ENCODE measurements around the gene LEMD3. TPM values are rescaled to one million over a fixed set of nuclear protein-coding genes. Genes with fewer than 3 reads are reported as not detected.

Gene LEMD3
- total RNA-seq, 3 donors from 2014 or later, result 30.9 to 34.3 (median 32.5) TPM

DNA sequence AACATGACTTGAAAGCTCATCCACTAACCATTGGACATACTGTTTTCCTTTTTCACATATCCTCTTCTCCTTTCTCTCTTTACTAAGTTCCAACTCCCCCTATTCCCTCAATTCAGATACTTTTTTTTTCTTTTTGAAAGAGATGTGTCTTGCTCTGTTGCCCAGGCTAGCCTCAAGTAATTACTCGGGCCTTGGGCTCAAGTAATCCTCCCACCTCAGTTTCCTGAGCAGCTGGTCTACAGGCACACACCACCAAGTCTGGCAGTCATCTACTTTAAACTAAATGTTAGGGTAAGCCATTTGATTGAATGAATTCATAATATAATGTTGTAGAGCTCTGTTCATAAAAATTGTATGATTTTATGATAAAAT, 15.5 kb downstream of the LEMD3 start:
- peaks cover 11% of the 10 kb centered on the region for H3K36me3 Mint-ChIP-seq (ENCODE audit: insufficient read depth)
- no peaks in the 10 kb centered on the region for H3K27me3 Mint-ChIP-seq (ENCODE audit: low read depth)
- DNase-seq (no peak), ATAC-seq (no peak)
- H3K4me1 Mint-ChIP-seq (ENCODE audit: low read depth), result peaks cover 69% of the 10 kb centered on the region
- H3K4me3 Mint-ChIP-seq, result no peak overlapping the region
- no peaks in the 10 kb centered on the region for H3K9me3 Mint-ChIP-seq

DNA sequence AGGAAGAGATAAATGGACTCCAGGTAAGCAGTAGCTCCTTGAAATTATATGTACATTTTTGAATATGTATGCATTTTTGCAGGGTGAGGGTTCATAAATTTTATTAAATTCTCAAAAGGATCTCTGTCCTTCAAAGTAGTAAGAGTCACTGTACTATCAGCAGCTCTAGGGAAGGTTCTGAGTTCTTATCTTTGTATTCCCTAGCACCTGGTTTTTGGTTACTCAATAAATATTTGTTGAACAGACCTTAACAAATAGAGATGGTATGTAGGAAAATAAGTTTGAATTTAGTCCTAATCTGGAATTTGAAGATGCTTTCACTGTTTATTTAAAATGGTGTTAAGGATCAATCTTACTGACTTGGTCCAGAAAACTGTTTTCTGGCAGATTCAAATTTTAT, 18.3 kb downstream of the LEMD3 start:
- ATAC-seq (no peak), DNase-seq (no peak)
- Mint-ChIP-seq H3K4me3 (no peak overlapping the region), H3K4me1 (ENCODE audit: low read depth) (peaks cover 69% of the 10 kb centered on the region), H3K9me3 (no peaks in the 10 kb centered on the region), H3K36me3 (ENCODE audit: insufficient read depth) (peaks cover 16% of the 10 kb centered on the region), H3K27me3 (ENCODE audit: low read depth) (no peaks in the 10 kb centered on the region)

DNA sequence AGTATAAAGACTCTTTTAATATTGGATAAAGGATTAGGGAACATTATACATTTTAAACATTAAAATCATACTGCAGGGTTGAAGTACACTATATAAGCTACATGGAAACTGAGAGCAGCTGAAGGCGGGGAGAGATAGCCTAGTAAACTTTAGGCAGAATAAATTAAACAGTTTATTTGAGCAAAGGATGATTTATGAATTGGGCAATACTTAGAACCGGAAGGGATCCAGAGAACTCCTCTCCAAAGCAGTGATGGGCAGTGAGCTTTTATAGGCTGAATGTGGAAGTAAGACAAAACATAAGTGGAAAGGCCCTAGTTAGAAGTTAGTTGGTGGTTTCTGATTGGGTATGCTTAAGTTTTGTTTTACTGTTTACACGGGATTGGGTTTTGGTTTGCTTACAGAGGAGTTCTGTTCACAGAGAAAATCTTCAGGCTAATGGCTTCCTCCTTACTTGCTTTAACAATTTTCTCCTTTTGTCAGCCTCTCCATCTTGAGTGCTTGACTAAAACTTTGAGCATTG, 18.9 kb downstream of the LEMD3 start:
- Mint-ChIP-seq H3K4me3 (no peak overlapping the region), H3K36me3 (ENCODE audit: insufficient read depth) (peaks cover 17% of the 10 kb centered on the region), H3K9me3 (no peaks in the 10 kb centered on the region), H3K4me1 (ENCODE audit: low read depth) (peaks cover 71% of the 10 kb centered on the region), H3K27me3 (ENCODE audit: low read depth) (no peaks in the 10 kb centered on the region)
- ATAC-seq (no peak), DNase-seq (no peak)

DNA sequence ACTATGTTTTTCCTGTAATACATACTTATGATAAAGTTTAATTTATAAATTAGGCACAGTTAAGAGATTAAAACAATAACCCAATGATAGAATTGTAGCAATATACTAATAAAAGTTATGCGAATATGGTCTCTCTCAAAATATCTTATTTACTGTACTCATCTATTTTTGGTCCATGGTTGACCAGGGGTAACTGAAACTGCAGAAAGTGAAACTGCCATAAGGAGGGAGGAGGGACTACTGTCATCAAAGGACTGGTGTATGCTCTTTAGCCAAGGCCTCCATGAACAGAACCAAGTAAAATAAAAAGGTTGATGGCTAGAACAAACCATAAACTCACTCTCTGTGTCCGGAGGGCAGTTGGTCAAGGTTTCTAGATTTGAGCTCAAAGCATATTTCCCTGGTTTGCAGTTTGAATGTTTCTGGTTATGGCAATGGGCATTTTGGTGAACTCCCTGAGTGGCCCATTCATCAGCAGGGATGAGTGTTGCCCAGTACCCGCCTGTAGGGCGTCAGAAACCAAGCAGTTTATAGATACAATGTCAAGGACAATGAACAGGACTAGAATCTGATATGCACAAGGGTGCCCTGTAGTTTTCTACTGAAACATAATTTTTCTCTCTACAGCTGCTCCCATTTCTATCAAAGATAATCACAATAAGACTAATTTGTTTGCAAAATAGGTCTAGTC, 19.8 kb downstream of the LEMD3 start:
- H3K27me3 Mint-ChIP-seq (ENCODE audit: low read depth), result no peaks in the 10 kb centered on the region
- no peak for DNase-seq
- H3K36me3 Mint-ChIP-seq (ENCODE audit: insufficient read depth), result peaks cover 22% of the 10 kb centered on the region
- H3K4me3 Mint-ChIP-seq, result no peak overlapping the region
- ATAC-seq, result no peak
- H3K9me3 Mint-ChIP-seq, result peaks cover 3% of the 10 kb centered on the region
- peaks cover 65% of the 10 kb centered on the region for H3K4me1 Mint-ChIP-seq (ENCODE audit: low read depth)

DNA sequence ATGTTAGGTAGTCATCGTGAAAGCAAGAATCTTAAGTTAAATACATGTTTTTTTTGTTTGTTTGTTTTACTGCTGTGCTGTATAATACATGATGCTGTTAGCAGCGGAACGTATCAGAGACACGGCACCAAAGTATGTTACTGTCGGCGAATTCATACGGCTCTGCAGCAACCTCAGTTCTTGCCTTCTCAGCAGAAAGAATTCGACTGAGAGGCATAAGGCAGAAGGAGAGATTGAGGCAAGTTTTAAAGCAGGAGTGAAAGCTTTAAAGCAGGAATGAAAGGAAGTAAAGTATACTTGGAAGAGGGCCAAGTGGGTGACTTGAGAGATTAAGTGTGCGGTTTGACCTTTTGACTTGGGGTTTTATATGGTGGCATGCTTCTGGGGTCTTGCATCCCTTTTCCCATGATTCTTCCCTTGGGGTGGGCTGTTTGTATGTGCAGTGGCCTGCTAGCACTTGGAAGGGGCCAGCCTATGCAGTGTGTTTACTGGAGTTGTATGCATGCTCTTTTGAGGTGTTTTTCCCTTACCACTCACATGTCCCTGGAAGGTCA, 23.7 kb downstream of the LEMD3 start:
- Mint-ChIP-seq H3K27me3 (ENCODE audit: low read depth) (no peaks in the 10 kb centered on the region), H3K4me3 (no peak overlapping the region), H3K36me3 (ENCODE audit: insufficient read depth) (peaks cover 38% of the 10 kb centered on the region), H3K9me3 (peaks cover 21% of the 10 kb centered on the region), H3K4me1 (ENCODE audit: low read depth) (peaks cover 66% of the 10 kb centered on the region)
- DNase-seq, result no peak
- no peak for ATAC-seq

DNA sequence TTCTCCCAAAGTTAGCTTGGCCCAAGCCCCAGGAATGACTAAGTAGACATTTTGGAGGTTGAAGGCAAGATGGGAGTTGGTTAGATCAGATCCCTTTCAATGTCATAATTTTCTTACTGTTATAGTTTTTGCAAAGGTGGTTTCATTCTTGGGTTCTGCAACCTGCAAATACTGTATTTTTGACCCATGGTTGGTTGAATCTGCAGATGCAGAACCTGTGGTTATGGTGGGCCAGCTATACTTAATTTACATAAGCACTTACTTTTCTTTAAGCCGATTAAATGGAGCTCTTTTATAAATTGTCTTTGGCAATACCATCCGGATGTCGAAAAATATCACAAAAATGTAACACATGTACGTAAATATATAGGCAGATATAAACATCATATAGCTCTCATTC, 25.6 kb downstream of the LEMD3 start:
- DNase-seq, result no peak
- Mint-ChIP-seq H3K9me3 (peaks cover 21% of the 10 kb centered on the region), H3K27me3 (ENCODE audit: low read depth) (no peaks in the 10 kb centered on the region), H3K4me3 (no peak overlapping the region), H3K4me1 (ENCODE audit: low read depth) (peaks cover 61% of the 10 kb centered on the region), H3K36me3 (ENCODE audit: insufficient read depth) (peaks cover 34% of the 10 kb centered on the region)
- ATAC-seq, result no peak

DNA sequence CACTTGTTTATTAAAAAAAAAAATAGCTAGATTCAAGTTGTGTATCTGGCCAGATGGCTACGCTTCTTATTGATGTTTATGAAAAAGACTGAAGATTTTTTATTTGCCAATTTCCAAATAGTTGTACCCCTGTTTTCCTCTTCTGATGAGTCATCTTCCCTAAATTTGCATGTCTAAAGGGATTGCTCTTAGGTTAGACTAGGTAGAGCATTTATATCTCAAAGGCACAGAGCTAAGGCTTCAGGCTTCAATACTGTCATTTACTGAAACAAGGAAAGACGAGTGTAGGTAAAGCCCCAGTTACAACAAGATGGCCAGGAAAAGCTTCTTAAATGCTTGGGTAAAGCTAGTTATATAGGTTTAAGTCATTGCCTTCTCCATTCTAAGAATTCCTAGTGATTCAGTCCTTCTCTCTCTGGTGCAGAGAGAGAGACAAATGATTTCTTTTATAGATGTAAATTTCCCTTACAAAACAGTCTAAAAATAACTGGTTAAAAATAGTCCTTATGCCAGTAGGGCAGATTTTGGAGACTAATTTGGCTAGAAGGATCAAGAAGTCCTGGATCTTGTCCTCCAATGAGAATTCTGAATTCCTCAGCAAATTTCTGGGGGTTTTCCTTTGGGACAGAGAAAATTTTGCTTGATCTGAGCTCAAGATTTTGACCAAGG, 26.1 kb downstream of the LEMD3 start:
- ATAC-seq, result no peak
- peaks cover 63% of the 10 kb centered on the region for H3K4me1 Mint-ChIP-seq (ENCODE audit: low read depth)
- DNase-seq, result no peak
- H3K4me3 Mint-ChIP-seq, result no peak overlapping the region
- H3K27me3 Mint-ChIP-seq (ENCODE audit: low read depth), result no peaks in the 10 kb centered on the region
- peaks cover 21% of the 10 kb centered on the region for H3K9me3 Mint-ChIP-seq
- H3K36me3 Mint-ChIP-seq (ENCODE audit: insufficient read depth), result peaks cover 35% of the 10 kb centered on the region

DNA sequence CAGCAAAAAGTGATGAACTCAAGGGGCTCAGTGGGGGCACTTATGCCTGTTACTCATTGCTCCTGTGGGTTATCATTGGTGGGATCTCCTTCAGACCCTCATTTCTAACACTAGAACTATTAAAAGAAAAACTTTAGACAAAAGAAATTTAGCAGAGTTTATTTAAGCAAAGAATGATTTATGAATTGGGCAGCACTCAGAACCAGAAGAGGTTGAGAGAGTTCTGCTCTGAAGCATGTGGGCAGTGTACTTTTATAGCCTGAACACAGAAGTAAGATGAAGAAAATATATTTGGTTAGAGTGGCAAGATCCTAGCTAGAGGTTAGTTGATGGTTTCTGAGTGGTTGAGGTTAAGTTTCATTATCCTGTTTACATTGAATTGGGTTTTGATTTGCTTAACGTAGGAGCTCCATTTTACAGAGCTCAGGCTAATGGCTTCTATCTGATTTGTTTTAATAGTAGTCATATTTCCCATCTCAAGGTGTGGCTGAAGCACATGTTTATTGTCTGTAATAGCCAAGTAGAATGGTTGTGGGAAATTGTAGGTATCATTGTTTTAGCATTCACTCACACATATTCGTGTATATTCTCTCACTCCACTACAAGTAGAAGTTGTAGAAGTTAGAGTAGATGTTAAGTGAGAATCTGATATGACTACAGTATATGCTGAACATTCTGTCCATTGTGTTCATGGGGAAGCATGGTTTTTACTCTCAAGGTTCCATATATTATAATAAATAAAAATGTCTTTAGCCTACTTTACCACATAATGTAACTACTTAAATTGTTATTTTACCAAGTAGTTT, 27.6 kb downstream of the LEMD3 start:
- H3K9me3 Mint-ChIP-seq, result peaks cover 21% of the 10 kb centered on the region
- no peaks in the 10 kb centered on the region for H3K27me3 Mint-ChIP-seq (ENCODE audit: low read depth)
- H3K4me1 Mint-ChIP-seq (ENCODE audit: low read depth), result peaks cover 65% of the 10 kb centered on the region
- no peak overlapping the region for H3K4me3 Mint-ChIP-seq
- DNase-seq (no peak), ATAC-seq (no peak)
- peaks cover 36% of the 10 kb centered on the region for H3K36me3 Mint-ChIP-seq (ENCODE audit: insufficient read depth)

DNA sequence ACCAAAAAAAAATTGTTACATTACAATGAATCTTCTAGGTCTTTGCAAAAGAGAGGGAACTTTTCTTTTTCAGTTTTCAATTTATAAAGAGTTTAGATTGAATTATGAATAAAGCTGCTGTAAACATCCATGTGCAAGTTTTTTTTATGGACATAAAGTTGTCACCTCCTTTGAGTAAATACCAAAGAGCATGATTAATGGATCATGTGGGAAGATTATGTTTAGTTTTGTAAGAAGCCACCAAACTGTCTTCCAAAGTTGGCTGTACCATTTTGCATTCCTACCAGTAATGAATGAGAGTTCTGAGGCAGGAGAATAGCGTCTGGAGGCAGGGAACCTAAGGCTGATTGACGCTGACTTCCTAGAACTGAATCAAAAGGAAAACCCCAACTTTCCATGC, 30.2 kb downstream of the LEMD3 start:
- Mint-ChIP-seq H3K4me3 (no peak overlapping the region), H3K36me3 (ENCODE audit: insufficient read depth) (peaks cover 39% of the 10 kb centered on the region), H3K27me3 (ENCODE audit: low read depth) (no peaks in the 10 kb centered on the region), H3K9me3 (peaks cover 15% of the 10 kb centered on the region), H3K4me1 (ENCODE audit: low read depth) (peaks cover 65% of the 10 kb centered on the region)
- ATAC-seq (no peak), DNase-seq (no peak)

DNA sequence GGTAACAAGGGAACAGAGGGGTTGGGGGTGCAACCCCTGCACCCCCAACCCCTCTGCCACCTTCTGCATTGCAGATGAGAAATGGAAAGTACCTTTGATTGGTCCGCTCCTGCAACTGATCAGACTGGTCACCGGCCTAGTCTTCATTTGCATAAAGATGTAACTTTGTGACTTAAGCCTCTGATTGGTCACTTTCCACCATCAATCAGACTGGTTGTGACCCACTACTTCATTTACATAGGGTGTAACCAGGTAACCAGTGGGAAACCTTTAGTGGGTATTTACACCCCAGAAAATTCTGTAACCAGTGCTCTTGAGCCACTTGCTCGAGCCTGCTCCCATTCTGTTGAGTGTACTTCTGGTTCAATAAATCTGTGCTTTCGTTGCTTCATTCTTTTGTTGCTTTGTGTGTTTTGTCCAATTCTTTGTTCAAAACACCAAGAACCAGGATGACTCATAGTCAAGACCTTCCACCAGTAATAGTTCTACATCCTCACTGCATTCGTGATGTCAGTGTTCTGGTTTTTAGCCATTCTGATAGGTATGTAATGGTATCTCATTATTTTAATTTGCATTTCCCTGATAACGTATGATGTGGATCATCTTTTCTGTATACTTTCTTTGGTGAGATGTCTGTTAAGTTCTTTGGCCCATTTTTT, 30.8 kb downstream of the LEMD3 start:
- peaks cover 15% of the 10 kb centered on the region for H3K9me3 Mint-ChIP-seq
- no peak for ATAC-seq
- no peak overlapping the region for H3K4me3 Mint-ChIP-seq
- H3K4me1 Mint-ChIP-seq (ENCODE audit: low read depth), result peaks cover 69% of the 10 kb centered on the region
- DNase-seq, result no peak
- peaks cover 39% of the 10 kb centered on the region for H3K36me3 Mint-ChIP-seq (ENCODE audit: insufficient read depth)
- no peaks in the 10 kb centered on the region for H3K27me3 Mint-ChIP-seq (ENCODE audit: low read depth)

DNA sequence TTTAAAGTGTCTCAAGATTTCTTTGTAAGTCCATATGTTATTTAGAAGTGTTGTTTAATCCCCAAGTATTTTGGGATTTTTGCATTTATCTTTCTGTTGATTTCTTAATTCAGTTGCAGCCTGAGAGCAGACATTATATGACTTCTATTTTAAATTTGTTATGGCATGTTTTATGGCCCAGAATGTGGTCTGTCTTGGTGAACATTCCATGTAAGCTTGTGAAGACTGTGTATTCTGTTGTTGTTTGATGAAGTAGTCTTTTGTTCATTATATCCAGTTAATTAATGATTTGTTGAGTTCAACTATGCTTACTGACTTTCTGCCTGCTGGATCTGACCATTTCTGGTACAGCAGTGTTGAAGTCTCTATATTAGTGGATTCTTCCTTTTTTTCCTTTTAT, 34.0 kb downstream of the LEMD3 start:
- Mint-ChIP-seq H3K9me3 (no peaks in the 10 kb centered on the region), H3K4me1 (ENCODE audit: low read depth) (peaks cover 70% of the 10 kb centered on the region), H3K27me3 (ENCODE audit: low read depth) (no peaks in the 10 kb centered on the region), H3K36me3 (ENCODE audit: insufficient read depth) (peaks cover 23% of the 10 kb centered on the region), H3K4me3 (no peak overlapping the region)
- ATAC-seq (no peak), DNase-seq (no peak)

DNA sequence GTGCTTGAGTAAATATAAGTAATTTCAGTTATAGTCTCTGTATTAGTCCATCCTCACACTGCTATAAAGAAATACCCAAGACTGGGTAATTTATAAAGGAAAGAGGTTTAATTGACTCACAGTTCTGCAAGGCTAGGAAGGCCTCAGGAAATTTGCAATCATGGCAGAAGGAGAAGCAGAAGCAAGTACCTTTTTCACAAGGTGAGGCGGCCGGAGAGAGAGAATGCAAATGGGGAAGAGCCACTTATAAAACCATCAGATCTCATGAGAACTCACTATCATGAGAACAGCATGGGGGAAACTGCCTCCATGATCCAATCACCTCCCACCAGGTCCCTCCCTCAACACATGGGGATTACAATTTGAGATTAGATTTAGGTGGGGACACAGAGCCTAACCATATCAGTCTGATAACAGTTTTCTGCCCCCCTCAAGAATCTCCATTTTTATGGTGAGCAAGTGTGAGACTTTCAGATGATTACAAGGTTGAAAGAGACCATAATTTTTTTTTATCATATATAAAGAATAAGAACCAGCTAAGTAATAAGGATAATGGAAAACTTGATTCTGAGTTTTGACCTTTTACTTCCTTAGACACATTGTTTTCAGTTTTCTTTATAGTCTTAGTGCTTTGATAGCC, 35.6 kb downstream of the LEMD3 start:
- no peaks in the 10 kb centered on the region for H3K27me3 Mint-ChIP-seq (ENCODE audit: low read depth)
- DNase-seq, result no peak
- no peak overlapping the region for H3K4me3 Mint-ChIP-seq
- H3K4me1 Mint-ChIP-seq (ENCODE audit: low read depth), result peaks cover 77% of the 10 kb centered on the region
- ATAC-seq, result peak in 1 of 2 donors; percentile 21
- no peaks in the 10 kb centered on the region for H3K9me3 Mint-ChIP-seq
- H3K36me3 Mint-ChIP-seq (ENCODE audit: insufficient read depth), result peaks cover 23% of the 10 kb centered on the region

DNA sequence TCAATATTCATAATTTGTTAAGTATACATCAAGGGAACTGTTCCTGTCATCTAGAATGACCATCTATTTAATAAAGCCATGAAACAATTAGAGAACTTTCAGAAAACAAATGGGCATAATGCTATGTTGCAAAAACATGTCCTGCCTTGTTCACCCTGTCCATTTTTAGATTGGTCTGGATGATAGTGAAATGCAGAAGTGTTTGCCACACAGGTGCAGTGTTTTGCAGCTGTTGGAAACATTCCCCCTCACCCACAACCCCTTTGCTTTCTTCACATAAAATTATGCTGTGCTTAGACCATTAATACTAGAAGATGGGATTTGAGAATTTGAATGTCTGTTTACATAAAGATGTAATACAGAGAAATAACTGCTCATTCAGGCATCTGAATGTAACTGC, 36.5 kb downstream of the LEMD3 start:
- ATAC-seq, result no peak
- Mint-ChIP-seq H3K9me3 (no peaks in the 10 kb centered on the region), H3K4me3 (no peak overlapping the region), H3K4me1 (ENCODE audit: low read depth) (peaks cover 73% of the 10 kb centered on the region), H3K27me3 (ENCODE audit: low read depth) (no peaks in the 10 kb centered on the region), H3K36me3 (ENCODE audit: insufficient read depth) (peaks cover 16% of the 10 kb centered on the region)
- no peak for DNase-seq
